Skeletal muscle cell (primary cell): ENCODE results near the gene SNAPC2.
A peak's percentile ranks its signal among the peaks of the same experiment; 100 is the strongest.
"Not testable (repeated sequence)": the region's sequence is repeated elsewhere in the genome, so short reads cannot be mapped to it uniquely, and the experiment has no call there.

ENCODE experiments used
- DNase-seq: peaks from one replicate; pipeline ENCODE4 v3.0.0-alpha.2; 2010; ENCODE audit warnings: low read depth
- H3K4me3 ChIP-seq: 2 replicates; pipeline ENCODE4 v1.5.1; 2011; ENCODE audit warnings: low read depth, mild to moderate bottlenecking, control low read depth, low read length, moderate library complexity

The SNAPC2 gene

DNA sequence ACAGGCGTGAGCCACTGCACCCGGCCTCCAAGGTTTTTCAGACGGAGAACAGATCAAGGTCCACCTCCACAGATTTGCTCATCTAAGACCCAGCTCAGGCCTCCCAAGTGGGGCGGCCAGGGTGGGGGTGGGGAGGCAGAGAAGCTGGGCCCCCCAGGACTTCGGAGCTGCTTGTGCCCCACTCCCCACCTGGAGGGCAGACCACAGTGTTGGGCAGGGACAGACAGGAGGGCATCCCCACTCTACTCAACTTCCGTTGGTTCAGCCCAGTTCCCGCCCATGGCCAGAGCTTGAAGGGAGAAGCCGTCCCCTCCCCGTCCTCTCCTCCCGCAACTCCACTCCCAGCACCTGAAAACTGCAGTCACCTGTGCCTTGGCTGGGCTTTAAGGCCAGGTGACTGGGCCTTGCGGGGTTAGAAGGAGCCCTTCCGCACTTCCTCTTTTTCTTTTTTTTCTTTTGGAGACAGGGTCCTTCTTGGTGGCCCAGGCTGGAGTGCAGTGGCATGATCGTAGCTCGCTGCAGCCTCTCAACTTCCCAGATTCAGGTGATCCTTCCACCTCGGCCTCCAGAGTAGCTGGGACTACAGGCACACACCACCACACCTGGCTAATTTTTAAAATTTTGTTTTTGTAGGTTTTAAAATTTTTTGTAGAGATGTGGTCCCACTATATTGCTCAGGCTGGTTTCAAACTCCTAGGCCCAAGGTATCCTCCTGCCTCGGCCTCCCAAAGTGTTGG lies 32.6 kb upstream of the SNAPC2 start:
- no peak for DNase-seq
- H3K4me3 ChIP-seq = peak overlapping the region; percentile 64

DNA sequence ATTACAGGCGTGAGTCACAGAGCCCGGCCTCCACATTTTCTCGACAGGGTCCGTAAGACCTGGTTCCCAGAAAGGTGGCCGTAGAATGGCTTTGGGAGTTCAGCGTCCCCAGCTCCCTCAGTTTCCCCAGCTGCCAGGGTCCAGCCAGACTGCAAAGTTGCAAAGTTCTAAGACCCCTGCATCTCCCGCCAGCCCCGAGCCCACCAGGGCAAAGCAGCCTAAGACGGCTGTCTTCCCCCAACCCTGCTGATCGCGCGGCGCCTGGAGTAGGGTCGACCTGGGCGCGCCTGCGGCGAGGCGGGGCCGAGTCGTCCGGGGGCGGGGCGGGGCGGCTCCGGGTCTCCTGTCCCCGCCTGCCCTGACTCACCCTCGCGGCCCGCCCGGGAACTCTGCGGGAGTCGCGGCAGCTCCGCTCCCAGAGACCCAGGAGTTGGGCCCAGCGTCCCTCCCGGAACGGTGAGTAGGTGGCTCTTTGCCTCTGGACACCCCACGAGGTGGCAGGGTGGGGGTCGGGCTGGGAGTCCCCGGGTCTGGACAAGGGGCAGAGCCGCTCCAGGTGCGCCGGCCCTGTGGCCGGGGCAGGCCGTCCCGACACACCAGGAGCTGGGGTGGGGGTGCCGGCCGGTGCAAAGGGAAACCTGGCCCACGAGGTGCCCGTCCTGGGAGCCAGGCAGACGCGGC lies 31.9 kb upstream of the SNAPC2 start, which contains the start of gene LRRC8E:
LRRC8E (plus strand) TSS at position 366 of the 681 bp plus-strand sequence. CDS start 7,094 bp downstream, outside the sequence.
- H3K4me3 ChIP-seq = peak within 1 kb of the TSS; percentile 64
- DNase-seq = no peak

DNA sequence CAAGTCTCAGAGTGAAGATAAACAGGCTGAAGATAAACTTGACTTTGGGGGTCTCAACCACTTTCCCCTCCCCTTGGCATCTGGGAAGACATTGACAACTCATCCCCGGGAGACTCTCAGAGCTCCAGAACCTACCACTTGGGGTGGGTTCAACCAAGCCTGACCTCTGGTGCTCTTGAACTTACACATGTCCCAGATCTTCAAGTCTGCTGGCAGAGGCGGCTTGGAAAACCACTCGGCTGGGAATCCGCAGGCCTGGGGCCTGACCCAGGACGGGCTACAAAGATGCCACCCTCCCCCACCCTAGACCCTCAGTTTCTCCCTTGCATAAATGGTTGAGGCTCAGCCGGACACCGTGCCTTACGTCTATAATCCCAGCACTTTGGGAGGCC lies 31.3 kb upstream of the SNAPC2 start:
- DNase-seq = no peak
- H3K4me3 ChIP-seq = peak overlapping the region; percentile 64

DNA sequence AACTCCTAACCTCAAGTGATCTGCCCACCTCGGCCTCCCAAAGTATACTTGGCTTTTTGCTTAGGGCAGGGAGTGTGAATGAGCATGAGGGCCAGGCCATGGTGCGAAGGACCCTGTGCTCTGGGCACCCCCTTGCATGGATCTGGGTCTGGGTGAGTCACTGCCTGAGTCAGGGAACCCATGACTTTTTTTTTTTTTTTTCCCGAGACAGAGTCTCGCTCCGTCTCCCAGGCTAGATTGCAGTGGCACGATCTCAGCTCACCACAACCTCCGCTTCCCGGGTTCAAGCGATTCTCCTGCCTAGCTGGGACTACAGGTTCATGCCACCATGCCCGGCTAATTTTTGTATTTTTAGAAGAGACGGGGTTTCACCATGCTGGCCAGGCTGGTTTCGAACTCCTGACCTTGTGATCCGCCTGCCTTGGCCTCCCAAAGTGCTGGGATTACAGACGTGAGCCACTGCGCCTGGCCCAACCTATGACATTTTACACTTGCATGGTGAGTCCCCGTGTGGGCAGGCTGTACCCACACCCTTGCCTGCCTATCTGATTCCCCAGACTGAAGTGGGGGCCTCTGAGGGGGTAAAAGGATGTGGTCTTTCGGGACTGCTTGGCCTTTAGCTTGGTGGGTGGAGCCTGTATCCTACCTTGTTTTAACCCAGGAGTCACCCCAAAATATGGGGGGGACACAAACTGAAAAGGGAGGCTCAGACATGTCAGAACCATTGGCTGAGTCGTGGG lies 26.6 kb upstream of the SNAPC2 start:
- DNase-seq, H3K4me3 ChIP-seq: not testable (repeated sequence)

GRCh38 chr19:7894612-7895309 lies 25.4 kb upstream of the SNAPC2 start:
- no peak for DNase-seq
- no peak overlapping the region for H3K4me3 ChIP-seq

GRCh38 chr19:7895565-7895964 lies 24.6 kb upstream of the SNAPC2 start:
- no peak overlapping the region for H3K4me3 ChIP-seq
- DNase-seq = no peak

DNA sequence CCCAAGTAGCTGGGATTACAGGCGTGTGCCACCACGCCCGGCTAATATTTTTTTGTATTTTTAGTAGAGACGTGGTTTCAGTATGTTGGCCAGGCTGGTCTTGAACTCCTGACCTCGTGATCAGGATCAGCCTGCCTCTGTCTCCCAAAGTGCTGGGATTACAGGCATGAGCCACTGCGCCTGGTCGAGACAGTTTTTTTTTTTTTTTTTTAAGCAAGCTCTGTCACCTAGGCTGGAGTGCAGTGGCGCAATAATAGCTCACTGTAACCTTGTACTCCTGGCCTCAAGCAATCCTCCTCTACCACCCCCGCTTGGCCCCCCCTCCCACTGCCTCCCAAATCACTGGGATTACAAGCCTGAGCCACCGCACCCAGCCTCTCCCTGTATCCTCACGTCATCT lies 22.8 kb upstream of the SNAPC2 start:
- no peak for DNase-seq

DNA sequence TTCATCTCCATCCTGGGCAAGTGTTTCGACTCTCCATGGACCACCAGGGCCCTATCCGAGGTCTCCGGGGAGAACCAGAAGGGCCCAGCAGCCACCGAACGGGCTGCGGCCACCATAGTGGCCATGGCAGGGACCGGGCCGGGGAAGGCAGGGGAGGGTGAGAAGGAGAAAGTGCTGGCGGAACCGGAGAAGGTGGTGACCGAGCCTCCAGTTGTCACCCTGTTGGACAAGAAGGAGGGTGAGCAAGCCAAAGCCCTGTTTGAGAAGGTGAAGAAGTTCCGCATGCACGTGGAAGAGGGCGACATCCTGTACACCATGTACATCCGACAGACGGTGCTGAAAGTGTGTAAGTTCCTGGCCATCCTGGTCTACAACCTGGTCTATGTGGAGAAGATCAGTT lies 21.2 kb upstream of the SNAPC2 start:
- DNase-seq = no peak
- no peak overlapping the region for H3K4me3 ChIP-seq

More for the DNA sequence above, 22.8 kb upstream of the SNAPC2 start:
- no peak overlapping the region for H3K4me3 ChIP-seq

DNA sequence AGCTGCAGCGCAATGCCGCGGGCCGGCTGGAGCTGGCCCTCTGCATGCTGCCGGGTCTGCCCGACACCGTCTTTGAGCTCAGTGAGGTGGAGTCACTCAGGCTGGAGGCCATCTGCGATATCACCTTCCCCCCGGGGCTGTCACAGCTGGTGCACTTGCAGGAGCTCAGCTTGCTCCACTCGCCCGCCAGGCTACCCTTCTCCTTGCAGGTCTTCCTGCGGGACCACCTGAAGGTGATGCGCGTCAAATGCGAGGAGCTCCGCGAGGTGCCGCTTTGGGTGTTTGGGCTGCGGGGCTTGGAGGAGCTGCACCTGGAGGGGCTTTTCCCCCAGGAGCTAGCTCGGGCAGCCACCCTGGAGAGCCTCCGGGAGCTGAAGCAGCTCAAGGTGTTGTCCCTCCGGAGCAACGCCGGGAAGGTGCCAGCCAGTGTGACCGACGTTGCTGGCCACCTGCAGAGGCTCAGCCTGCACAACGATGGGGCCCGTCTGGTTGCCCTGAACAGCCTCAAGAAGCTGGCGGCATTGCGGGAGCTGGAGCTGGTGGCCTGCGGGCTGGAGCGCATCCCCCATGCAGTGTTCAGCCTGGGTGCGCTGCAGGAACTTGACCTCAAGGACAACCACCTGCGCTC lies 20.3 kb upstream of the SNAPC2 start:
- no peak for DNase-seq
- no peak overlapping the region for H3K4me3 ChIP-seq

GRCh38 chr19:7900401-7900870 lies 19.7 kb upstream of the SNAPC2 start:
- no peak for DNase-seq
- H3K4me3 ChIP-seq = no peak overlapping the region

DNA sequence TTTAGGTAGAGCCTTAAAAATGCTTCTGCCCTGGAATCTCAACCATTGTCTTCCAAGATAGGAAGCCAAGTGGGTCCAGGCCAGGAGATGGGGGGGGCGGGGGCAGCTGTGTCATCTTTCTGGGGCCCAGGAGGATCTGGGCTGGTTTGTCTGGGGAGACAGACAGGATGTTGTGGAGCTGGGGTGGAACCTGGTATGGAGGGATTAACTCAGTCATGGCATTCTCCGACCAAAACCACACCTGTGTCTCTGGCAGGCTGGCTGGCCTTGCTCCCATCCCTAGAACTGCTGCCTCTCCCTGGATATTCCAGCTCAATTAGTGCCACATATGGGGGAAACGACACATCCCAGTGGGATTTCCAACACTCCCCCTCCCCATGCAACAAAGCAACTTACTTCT lies 19.2 kb upstream of the SNAPC2 start:
- no peak for DNase-seq

DNA sequence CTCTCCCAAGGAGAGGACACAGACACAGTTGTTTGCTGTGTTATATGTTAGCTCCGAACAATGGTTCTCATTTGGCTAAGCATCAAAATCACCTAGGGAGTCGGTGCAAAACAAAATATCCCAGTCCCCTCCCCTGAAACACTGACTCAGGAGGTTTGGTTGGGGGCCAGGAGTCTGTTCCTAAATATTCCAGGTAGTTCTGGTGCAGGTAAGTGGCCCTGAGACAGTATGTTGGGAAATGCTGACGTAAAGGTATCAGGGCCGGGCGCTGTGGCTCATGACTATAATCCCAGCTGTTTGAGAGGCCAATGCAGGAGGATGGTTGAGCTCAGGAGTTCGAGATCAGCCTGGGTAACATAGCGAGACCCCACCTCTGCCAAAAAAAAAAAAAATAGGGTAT lies 18.8 kb upstream of the SNAPC2 start:
- no peak for DNase-seq
- H3K4me3 ChIP-seq = no peak overlapping the region

More for the DNA sequence above, 19.2 kb upstream of the SNAPC2 start:
- H3K4me3 ChIP-seq = no peak overlapping the region

- H3K4me3 ChIP-seq = peak overlapping the region; percentile 80
- DNase-seq = no peak
Measured at GRCh38 chr19:7902796-7903243, 17.3 kb upstream of the SNAPC2 start.

- peak within 1 kb of the TSS; percentile 85 for H3K4me3 ChIP-seq
- peak; percentile 93 for DNase-seq
Measured at GRCh38 chr19:7903244-7904073, 16.7 kb upstream of the SNAPC2 start, which contains the start of gene MAP2K7. Gene MAP2K7, plus strand, starts transcription at chr19:7903877. Its CDS starts 68 bp downstream, at chr19:7903945.

DNA sequence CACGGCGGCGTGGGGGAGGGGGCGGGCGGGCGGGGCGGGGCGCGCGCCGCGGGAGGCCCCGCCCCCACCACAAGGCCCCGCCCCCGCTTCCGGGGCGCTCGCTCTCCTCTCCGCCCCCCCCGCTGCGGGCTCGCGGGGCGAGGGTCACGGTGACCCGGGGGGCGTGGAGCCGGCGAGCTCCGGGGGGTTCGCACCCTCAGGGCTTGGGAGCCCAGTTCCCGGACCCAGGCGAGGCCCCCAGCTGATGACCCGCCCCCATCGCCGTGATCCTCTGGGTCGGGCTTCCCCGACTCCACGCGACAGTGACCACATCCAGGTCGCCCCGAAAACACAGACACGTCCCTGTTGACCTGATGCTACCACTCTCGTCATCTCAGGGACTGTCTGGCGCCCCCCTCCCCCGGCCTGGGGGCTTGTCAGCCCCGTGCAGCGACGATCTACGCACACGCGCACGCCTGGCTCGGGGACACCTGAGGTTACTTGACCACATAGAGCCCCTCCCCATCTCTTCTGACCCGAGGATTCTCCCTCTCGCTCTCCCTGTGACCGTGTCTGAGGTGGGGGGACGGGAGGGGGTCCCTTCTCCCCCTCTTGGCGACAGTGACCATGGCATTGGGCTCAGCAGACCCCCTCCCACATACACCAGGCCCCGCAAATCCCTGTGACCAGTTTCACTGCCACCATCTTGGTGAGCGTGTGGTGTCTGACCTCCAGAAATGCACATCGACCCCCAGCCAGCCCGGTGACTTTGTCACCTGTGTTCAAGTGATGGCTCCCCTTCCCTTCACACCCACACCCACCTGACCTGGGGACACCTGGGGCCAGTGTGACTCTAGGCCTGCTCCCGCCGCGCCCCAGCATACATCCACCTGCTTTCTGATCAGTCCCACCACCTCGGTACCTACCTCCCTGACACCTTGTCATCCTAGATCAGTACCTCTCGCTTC lies 15.8 kb upstream of the SNAPC2 start:
- no peak for DNase-seq

DNA sequence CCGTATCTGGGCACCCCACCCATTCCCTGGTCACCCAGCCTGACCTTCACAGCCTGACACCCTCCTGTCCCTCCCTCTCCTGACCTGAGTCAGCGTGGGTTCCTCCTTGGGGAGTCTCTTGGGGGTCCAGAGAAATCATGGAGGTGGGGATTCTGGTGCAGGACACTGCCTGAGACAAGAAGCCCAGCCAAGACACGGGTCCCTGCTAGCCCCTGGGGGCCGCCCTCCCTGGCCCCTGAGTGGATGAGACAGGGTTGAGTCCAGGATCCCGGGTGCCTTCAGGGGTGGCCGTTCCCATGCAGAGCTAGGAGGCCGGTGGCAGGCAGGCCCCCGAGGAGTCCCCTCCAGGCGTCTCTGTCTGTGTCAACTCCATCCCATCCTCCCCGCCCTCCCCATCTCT lies 14.9 kb upstream of the SNAPC2 start:
- H3K4me3 ChIP-seq = peak overlapping the region; percentile 85
- DNase-seq = no peak

More for the DNA sequence above, 15.8 kb upstream of the SNAPC2 start:
- H3K4me3 ChIP-seq = peak overlapping the region; percentile 85

- no peak overlapping the region for H3K4me3 ChIP-seq
- no peak for DNase-seq
Measured at GRCh38 chr19:7905859-7906258, 14.3 kb upstream of the SNAPC2 start.
